HG03135 (cell line): ENCODE data around the gene PTX4.

Experiments
- ATAC-seq: cut with Tn5 transposase; IDR thresholded peaks from one replicate; pipeline ENCODE4 v1.9.1; 2021; ENCODE audit warnings: mild to moderate bottlenecking, moderate library complexity; ENCODE audit not compliant: unreplicated experiment

PTX4 gene, protein sequence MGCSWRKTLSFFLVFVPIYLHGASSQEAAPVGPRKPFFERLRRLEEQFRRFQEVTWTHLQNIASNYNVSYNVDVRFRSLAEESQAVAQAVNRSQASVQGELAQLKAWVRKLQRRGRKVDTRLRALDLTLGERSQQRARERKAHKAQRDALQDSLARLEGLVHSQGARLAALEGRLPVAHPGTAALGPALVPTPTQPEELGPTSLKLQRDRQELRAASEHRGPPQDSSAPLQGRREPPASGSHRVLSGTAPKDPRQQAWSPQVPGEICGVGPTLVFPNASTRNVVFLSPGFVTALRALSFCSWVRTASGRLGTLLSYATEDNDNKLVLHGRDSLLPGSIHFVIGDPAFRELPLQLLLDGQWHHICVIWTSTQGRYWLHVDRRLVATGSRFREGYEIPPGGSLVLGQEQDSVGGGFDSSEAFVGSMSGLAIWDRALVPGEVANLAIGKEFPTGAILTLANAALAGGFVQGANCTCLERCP

DNA sequence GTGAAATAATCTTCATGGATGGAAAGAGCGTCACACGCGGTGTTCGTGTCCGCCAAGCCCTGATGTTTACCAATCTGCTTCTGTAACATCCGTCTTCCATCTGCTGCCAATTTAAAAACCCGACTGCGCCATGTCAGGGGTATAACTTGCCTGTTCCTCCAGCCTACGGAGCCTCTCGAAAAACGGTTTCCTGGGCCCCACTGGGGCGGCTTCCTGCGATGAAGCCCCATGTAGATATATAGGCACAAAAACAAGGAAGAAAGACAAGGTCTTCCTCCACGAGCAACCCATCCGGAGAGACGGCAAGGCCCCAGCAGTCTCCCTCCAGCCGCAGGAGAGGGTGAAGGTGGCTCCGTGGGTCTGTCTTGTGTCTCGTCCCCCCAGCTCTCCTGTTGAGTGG lies at the start of gene PTX4:
TSS of gene PTX4 (minus strand) at position 326 of the 400 bp plus-strand sequence. CDS start at position 291, 35 bp downstream.
- ATAC-seq: no peak

- no peak for ATAC-seq
Measured at GRCh38 chr16:1537763-1538289, 49.1 kb upstream of the PTX4 start.

GRCh38 chr16:1537138-1537577 lies 48.4 kb upstream of the PTX4 start:
- no peak for ATAC-seq

- ATAC-seq: no peak
Measured at GRCh38 chr16:1536601-1537000, 47.9 kb upstream of the PTX4 start.

DNA sequence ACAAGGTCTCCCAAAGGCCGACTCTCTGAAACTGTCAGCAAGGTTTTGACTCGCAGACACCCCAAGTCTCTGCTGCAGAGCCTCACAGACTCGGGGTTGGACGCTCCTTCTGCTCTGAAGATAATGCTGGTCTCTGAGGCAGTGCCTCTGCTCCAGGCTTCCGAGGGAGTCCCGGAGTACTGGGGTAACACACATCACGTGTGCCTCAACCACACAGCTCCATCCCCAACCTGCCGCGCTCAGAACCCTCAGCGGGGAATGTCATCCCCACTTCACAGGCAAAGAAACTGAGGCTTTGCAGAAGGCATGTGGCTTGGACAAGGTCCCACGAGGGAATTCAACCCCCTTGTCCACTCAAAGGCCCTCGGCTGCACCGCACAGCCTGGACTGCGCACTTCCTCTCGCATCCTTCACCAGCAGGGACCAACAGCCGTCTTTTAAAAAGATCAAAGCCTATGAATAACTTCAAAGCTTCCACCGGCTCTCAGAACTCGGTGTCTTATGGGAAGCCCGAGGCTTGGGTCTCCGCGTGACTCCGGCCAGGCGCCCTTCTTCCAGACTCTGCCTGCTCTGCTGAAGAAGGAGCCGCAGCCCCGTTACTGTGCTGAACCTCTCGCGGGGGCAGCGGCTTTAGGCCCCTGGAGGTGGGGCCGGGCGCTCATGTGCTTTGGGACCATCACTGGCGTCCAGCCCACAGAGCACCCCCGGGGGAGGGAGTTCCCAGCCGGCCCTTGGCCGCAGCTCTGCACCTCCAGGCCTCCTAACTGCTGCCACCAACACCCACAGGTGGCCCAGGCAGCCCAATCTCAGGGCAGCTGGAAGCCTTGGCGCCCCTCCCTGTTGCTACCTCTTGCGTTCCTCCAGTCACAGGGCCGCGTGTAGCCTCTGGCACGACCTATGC lies 46.9 kb upstream of the PTX4 start:
- no peak for ATAC-seq

GRCh38 chr16:1534021-1535020 lies 45.6 kb upstream of the PTX4 start:
- ATAC-seq: no peak

DNA sequence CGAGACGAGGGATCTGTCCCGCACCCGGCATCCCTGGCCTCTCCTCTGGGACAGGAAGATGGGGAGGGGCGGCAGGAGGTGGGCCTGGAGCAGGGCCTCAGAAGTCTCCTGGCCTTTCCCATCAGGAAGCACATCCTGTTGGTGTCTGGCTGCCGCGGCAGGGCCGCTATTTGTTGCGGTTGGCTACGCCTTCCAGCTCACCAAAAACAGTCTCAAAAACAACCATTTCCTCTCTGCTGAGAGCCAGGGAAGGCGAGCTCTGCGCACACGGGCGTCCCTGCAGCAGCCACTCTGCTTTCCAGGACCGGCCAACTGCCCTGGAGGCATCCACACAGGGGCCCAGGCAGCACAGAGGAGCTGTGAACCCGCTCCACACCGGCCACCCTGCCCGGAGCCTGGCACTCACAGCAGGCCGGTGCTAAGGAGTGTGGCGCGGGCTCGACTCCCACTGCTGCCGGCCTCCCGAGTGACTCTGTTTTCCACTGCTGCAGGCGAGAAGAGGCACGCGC lies 44.8 kb upstream of the PTX4 start, which contains the start of gene TMEM204:
TSS of gene TMEM204 (plus strand) at position 224 of the 509 bp plus-strand sequence. CDS start 610 bp downstream, outside the sequence.
- no peak for ATAC-seq

DNA sequence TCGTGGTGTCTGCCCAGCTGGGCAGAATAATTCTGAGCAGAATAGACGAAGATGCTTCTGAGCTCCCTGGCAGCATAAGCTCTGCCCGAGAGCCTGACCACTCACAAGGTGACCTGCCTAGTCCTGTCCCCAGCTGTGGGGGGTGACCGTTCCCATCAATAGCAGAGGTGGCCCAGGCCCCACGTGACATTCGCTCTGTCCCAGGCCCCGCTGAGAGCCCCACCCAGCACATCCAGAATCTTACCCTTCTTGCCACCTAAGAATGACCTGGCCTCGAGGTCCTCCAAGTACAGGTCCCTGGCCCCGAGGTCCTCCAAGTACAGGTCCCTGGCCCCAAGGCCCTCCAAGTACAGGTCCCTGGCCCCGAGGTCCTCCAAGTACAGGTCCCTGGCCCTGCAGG lies 44.0 kb upstream of the PTX4 start:
- no peak for ATAC-seq

GRCh38 chr16:1532081-1532760 lies 43.5 kb upstream of the PTX4 start:
- ATAC-seq: no peak

GRCh38 chr16:1531638-1531910 lies 42.8 kb upstream of the PTX4 start:
- no peak for ATAC-seq

DNA sequence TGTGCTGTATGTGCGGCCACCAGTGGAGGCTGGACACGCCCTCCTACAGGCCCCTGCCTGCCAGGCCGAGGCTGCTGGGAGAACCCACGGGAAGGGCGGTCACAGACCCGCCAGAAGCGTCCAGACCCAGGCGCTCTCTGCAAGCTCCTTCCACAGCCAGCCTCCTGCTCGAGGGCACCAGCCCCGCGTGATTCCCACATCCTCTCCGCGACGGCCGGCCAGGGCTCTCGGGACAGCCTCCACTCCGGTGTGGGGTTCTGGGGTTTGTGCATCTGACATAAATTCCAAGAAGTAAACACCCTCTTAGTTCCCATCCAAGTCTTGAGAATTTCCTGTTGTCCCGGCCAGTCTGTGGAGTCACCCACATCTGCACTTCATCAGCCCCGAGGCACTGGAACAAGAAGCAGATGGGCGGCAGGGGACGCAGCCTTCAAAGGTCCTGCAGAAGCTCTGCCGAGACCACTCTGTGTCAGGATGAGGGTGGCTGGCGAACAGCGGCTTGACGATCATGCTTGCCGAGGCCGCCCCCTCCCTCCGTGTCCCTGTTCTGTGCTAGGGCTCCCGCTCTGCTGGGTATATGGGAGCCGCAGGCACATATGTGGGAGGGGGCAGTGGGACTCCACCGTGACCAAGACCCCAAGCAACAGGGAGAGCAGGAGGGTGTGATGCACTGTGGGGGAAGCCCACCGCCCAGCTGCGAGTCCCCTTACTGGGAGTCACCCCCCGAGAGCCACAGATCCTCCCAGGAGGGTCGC lies 42.3 kb upstream of the PTX4 start:
- ATAC-seq: no peak

- ATAC-seq: no peak
Measured at GRCh38 chr16:1530349-1530882, 41.7 kb upstream of the PTX4 start.

- no peak for ATAC-seq
Measured at GRCh38 chr16:1528921-1529537, 40.3 kb upstream of the PTX4 start.

DNA sequence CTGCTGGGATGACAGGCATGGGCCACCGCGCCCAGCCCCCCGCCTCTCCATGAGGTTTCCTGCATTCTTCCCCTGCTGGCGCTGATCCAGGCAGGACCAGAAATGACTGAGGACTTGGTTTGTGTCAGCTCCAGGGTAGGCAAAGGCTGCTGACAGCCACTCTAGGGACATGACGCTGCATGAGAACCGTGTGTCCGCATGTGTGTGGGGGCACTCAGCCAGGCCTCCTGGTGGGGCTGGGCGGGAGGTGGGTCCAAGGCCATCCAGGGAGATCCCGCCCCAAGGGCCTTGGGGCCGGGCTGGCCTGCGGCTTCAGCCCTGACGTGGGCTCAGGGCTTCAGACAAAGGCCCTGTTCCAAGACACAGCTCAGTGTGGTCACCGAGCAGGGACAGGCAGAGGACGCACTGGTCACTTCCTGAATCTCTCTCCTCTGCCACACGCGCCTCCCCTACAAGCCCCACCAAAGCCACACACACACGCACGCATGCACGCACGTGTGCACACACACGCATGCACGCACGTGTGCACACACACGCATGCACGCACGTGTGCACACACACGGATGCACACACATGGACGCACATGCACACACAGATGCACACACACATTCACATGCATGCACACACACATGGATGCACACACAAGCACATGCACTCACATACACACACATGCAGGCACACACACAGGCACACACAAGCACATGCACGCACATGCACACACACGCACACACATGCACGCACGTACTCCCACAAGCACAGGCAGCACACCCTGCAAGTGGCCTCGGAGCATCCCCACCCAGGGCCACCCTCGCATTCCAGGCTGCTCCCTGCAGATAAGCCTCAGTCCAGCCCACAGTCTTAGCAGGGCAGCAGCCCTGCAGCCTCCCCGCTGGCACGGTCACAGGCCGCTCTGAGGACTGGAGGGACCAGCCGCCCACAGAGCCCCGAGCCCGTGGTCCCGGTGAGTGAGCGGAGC lies 39.4 kb upstream of the PTX4 start:
- ATAC-seq: no peak

DNA sequence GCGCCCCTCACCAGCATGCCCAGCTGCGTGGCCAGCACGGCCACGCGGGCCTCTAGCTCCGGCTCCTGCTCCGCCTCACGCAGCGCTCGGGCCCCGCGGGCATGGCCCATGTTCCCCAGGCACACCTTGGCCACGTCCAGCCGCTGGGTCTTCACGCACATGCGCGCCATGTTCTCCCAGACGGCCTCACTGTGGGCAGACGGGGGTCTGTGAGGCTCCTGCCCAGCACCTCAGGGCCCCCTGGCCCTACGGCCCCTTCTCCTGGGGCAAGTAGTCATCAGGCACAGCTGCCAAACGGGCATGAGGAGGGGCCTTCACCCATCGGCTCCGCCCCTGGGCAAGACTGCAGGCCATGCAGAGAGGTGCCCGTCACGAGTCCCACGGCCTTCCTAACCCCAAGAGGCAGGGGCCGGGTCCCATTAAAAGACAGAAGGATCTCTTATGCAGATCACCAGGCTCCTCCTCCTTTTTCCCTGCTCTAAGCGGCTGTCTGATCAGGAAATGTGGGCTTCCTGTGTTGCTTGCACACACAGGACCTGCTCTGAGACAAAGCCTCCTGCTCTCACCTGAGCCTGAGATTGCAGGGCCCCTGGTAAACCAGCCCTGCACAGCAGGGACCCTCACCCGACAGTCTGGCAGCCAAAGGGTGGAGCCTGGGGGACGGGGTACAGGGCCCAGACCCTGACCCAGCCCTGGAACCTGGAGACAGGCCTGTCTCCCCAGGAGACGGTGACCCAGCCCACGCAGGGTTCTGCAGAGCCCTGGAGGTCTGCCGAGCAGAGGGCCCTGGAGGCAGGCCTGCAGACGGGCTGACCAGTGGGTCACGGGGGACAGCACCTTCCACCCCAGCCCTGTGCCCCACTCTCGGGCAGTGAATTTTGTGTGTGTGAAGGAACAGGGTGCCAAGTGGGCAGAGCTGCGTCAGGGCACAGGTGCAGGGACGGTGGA lies 38.1 kb upstream of the PTX4 start:
- no peak for ATAC-seq
